IPS-20b (cell line): ENCODE results near the gene BIN1.

ENCODE experiments used
- H3K27ac ChIP-seq: one replicate; pipeline ENCODE4 v1.5.1; 2013; ENCODE audit warnings: low read length
- H3K27me3 ChIP-seq: 2 replicates; pipeline ENCODE4 v1.6.1; 2013; ENCODE audit warnings: mild to moderate bottlenecking, low read length, inconsistent platforms; ENCODE audit not compliant: insufficient read depth
- H3K36me3 ChIP-seq: 2 replicates; pipeline ENCODE4 v1.6.1; 2013; ENCODE audit warnings: low read depth, mild to moderate bottlenecking, inconsistent platforms, low read length, moderate library complexity; ENCODE audit not compliant: insufficient read depth
- H3K4me1 ChIP-seq: 2 replicates; pipeline ENCODE4 v1.6.1; 2013; ENCODE audit warnings: mild to moderate bottlenecking, control low read depth, inconsistent platforms, low read length, moderate library complexity; ENCODE audit not compliant: insufficient read depth
- H3K4me3 ChIP-seq: 2 replicates; pipeline ENCODE4 v1.5.1; 2013; ENCODE audit warnings: mild to moderate bottlenecking, low read length, inconsistent platforms
- H3K9ac ChIP-seq: 2 replicates; pipeline ENCODE4 v1.6.1; 2013; ENCODE audit warnings: low read depth, mild to moderate bottlenecking, inconsistent platforms, low read length, moderate library complexity
- H3K9me3 ChIP-seq: 2 replicates; pipeline ENCODE4 v1.6.1; 2013; ENCODE audit warnings: mild to moderate bottlenecking, low read depth, low read length, inconsistent platforms; ENCODE audit not compliant: insufficient read depth

Gene BIN1

GRCh38 chr2:127044977-127045661 is 61.8 kb downstream of the BIN1 start:
- Histone ChIP-seq H3K27ac (no peak overlapping the region), H3K4me3 (no peak overlapping the region), H3K9ac (no peak overlapping the region), H3K36me3 (no peaks in the 10 kb centered on the region), H3K4me1 (no peaks in the 10 kb centered on the region), H3K9me3 (no peaks in the 10 kb centered on the region), H3K27me3 (no peaks in the 10 kb centered on the region)

GRCh38 chr2:127044165-127044718 is 62.7 kb downstream of the BIN1 start:
- no peaks in the 10 kb centered on the region for H3K4me1 ChIP-seq
- H3K36me3 ChIP-seq = no peaks in the 10 kb centered on the region
- no peaks in the 10 kb centered on the region for H3K27me3 ChIP-seq
- no peak overlapping the region for H3K4me3 ChIP-seq
- H3K27ac ChIP-seq = no peak overlapping the region
- H3K9me3 ChIP-seq = no peaks in the 10 kb centered on the region
- no peak overlapping the region for H3K9ac ChIP-seq

GRCh38 chr2:127043367-127044164 is 63.4 kb downstream of the BIN1 start:
- H3K9me3 ChIP-seq = no peaks in the 10 kb centered on the region

GRCh38 chr2:127041259-127041970 is 65.5 kb downstream of the BIN1 start:
- Histone ChIP-seq H3K4me1 (no peaks in the 10 kb centered on the region), H3K4me3 (no peak overlapping the region), H3K36me3 (no peaks in the 10 kb centered on the region), H3K9ac (no peak overlapping the region), H3K27ac (no peak overlapping the region), H3K27me3 (no peaks in the 10 kb centered on the region), H3K9me3 (no peaks in the 10 kb centered on the region)

More at GRCh38 chr2:127043367-127044164, 63.4 kb downstream of the BIN1 start:
- no peaks in the 10 kb centered on the region for H3K36me3 ChIP-seq
- H3K4me1 ChIP-seq = no peaks in the 10 kb centered on the region
- no peak overlapping the region; the same call in 1 of the 2 replicates for H3K4me3 ChIP-seq
- no peak overlapping the region for H3K27ac ChIP-seq
- no peak overlapping the region for H3K9ac ChIP-seq
- no peaks in the 10 kb centered on the region for H3K27me3 ChIP-seq

GRCh38 chr2:127040169-127040568 is 66.8 kb downstream of the BIN1 start:
- Histone ChIP-seq H3K9me3 (no peaks in the 10 kb centered on the region), H3K27ac (no peak overlapping the region), H3K9ac (no peak overlapping the region), H3K27me3 (no peaks in the 10 kb centered on the region), H3K4me3 (no peak overlapping the region), H3K4me1 (no peaks in the 10 kb centered on the region), H3K36me3 (no peaks in the 10 kb centered on the region)

GRCh38 chr2:127039387-127040031 is 67.4 kb downstream of the BIN1 start:
- H3K4me1 ChIP-seq = no peaks in the 10 kb centered on the region
- H3K4me3 ChIP-seq = no peak overlapping the region
- H3K27ac ChIP-seq = no peak overlapping the region

GRCh38 chr2:127037476-127037875 is 69.5 kb downstream of the BIN1 start:
- Histone ChIP-seq H3K4me3 (no peak overlapping the region), H3K36me3 (no peaks in the 10 kb centered on the region), H3K9ac (no peak overlapping the region), H3K27ac (no peak overlapping the region), H3K4me1 (no peaks in the 10 kb centered on the region), H3K9me3 (no peaks in the 10 kb centered on the region), H3K27me3 (no peaks in the 10 kb centered on the region)

More at GRCh38 chr2:127039387-127040031, 67.4 kb downstream of the BIN1 start:
- no peak overlapping the region for H3K9ac ChIP-seq
- H3K9me3 ChIP-seq = no peaks in the 10 kb centered on the region
- H3K27me3 ChIP-seq = no peaks in the 10 kb centered on the region
- H3K36me3 ChIP-seq = no peaks in the 10 kb centered on the region

- Histone ChIP-seq H3K27me3 (no peaks in the 10 kb centered on the region), H3K9ac (no peak overlapping the region), H3K4me3 (no peak overlapping the region), H3K4me1 (no peaks in the 10 kb centered on the region), H3K36me3 (no peaks in the 10 kb centered on the region), H3K27ac (no peak overlapping the region), H3K9me3 (no peaks in the 10 kb centered on the region)
Observed at GRCh38 chr2:127034883-127035611, 71.9 kb downstream of the BIN1 start.

- Histone ChIP-seq H3K9me3 (no peaks in the 10 kb centered on the region), H3K9ac (no peak overlapping the region), H3K36me3 (no peaks in the 10 kb centered on the region), H3K27ac (no peak overlapping the region), H3K27me3 (no peaks in the 10 kb centered on the region), H3K4me3 (no peak overlapping the region), H3K4me1 (no peaks in the 10 kb centered on the region)
Observed at GRCh38 chr2:127034051-127034450, 72.9 kb downstream of the BIN1 start.

- no peaks in the 10 kb centered on the region for H3K4me1 ChIP-seq
- no peaks in the 10 kb centered on the region for H3K9me3 ChIP-seq
- no peak overlapping the region for H3K9ac ChIP-seq
- no peak overlapping the region for H3K4me3 ChIP-seq
- no peaks in the 10 kb centered on the region for H3K27me3 ChIP-seq
- H3K27ac ChIP-seq = no peak overlapping the region
- H3K36me3 ChIP-seq = no peaks in the 10 kb centered on the region
Observed at GRCh38 chr2:127032621-127033020, 74.3 kb downstream of the BIN1 start.
